LNCaP clone FGC (cell line): ENCODE data around the gene VPS39.

Experiments
- DNase-seq: peaks from one replicate; pipeline ENCODE4 v3.0.0-alpha.2; 2011; ENCODE audit warnings: low read depth
- H3K4me3 ChIP-seq: 2 replicates; pipeline ENCODE4 v1.5.1; 2011; ENCODE audit warnings: mild to moderate bottlenecking, low read depth, low read length, control low read depth
- CTCF ChIP-seq: IDR thresholded peaks from 2 replicates; pipeline ENCODE4 v1.5.1; 2012; ENCODE audit warnings: mild to moderate bottlenecking; ENCODE audit not compliant: control insufficient read depth, insufficient read depth; ENCODE audit errors: extremely low read depth

The VPS39 gene

GRCh38 chr15:42131826-42132806 lies 76.0 kb downstream of the VPS39 start:
- DNase-seq = no peak
- no peak overlapping the region for H3K4me3 ChIP-seq
- no peak for TF ChIP-seq CTCF

- no peak for TF ChIP-seq CTCF
- no peak overlapping the region for H3K4me3 ChIP-seq
- DNase-seq = no peak
These were observed 77.1 kb downstream of the VPS39 start for GRCh38 chr15:42131006-42131405.

- 0 out of 2 replicates have a peak, but pooled peaks have one; percentile 7 for TF ChIP-seq CTCF
- DNase-seq = no peak
- H3K4me3 ChIP-seq = no peak overlapping the region
These were observed 77.7 kb downstream of the VPS39 start for GRCh38 chr15:42130246-42130986.

- TF ChIP-seq CTCF = no peak
- no peak for DNase-seq
- H3K4me3 ChIP-seq = no peak overlapping the region
These were observed 78.7 kb downstream of the VPS39 start for GRCh38 chr15:42129364-42129763.

GRCh38 chr15:42128476-42128875 lies 79.6 kb downstream of the VPS39 start:
- DNase-seq = no peak
- no peak overlapping the region for H3K4me3 ChIP-seq
- TF ChIP-seq CTCF = no peak

GRCh38 chr15:42123546-42123945 lies 84.6 kb downstream of the VPS39 start:
- DNase-seq = no peak
- no peak for TF ChIP-seq CTCF
- H3K4me3 ChIP-seq = no peak overlapping the region
